ENCODE results near the gene ANGPTL1.

Gene ANGPTL1

DNA sequence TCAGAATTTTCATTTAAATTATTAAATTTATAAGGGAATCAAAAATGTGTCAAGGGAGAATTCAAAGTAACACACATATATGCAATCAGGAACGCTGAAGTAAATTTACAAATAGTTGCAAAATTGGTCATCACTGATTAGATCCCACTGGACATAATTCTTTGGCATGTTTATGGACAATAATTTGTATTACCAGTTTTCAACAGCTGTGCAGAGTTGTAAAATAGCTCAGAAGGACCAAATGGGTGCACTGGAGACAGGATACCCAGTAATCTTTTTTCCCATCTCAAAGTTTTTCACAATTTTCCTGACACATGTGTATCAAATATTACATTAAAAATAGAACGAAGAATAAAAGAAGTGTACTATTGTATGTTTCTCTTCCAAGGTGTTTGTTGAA, 4.1 kb upstream of the ANGPTL1 start:
- H3K27me3 Mint-ChIP-seq (ENCODE audit: low read depth, poor library complexity), result no peaks in the 10 kb centered on the region
- peaks cover 8% of the 10 kb centered on the region for H3K36me3 Mint-ChIP-seq (ENCODE audit: low read depth)
- no peak overlapping the region for H3K27ac Mint-ChIP-seq
- no peaks in the 10 kb centered on the region for H3K9me3 Mint-ChIP-seq
- no peak for DNase-seq
- no peak overlapping the region for H3K4me3 Mint-ChIP-seq
- peaks cover 12% of the 10 kb centered on the region for H3K4me1 Mint-ChIP-seq
- TF ChIP-seq, protein P1, sequence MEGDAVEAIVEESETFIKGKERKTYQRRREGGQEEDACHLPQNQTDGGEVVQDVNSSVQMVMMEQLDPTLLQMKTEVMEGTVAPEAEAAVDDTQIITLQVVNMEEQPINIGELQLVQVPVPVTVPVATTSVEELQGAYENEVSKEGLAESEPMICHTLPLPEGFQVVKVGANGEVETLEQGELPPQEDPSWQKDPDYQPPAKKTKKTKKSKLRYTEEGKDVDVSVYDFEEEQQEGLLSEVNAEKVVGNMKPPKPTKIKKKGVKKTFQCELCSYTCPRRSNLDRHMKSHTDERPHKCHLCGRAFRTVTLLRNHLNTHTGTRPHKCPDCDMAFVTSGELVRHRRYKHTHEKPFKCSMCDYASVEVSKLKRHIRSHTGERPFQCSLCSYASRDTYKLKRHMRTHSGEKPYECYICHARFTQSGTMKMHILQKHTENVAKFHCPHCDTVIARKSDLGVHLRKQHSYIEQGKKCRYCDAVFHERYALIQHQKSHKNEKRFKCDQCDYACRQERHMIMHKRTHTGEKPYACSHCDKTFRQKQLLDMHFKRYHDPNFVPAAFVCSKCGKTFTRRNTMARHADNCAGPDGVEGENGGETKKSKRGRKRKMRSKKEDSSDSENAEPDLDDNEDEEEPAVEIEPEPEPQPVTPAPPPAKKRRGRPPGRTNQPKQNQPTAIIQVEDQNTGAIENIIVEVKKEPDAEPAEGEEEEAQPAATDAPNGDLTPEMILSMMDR (IDR thresholded peaks at IDR 0.05), result no peak

DNA sequence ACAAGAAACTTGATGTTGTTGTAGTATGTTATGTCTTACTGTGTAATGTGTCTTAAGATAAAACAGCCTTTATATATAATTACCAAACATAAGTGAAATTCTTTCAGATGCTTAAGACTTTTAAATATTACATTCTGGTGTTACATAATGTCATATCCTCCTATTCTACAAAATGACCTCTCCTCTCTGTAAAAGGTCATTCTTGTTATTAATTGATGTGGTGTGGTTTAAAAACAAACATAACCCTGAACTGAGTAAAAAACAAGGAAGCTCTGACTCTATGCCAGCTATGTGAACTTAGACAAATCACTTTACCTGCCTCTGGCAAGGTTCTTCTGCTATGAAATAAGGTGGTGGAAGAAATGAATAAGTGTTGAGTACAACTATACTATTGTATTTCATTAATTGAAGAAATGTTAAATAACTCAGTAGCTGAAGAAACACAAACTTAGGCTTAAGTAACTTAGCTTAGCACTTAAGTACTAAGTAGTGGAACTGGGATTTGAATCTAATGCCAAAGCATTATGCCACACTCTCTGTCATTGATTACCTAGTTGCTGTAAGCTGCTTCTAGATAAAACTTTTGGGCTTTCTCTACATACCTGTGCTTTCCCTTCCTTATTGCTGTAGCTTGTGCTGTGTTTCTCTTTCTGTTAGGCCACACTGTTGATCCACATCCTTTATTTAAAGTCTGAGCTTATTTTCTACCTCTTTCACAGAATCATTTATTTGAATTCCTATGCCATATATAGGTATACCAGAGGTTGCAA, 859 bp upstream of the ANGPTL1 start:
- Mint-ChIP-seq H3K9me3 (no peaks in the 10 kb centered on the region), H3K27me3 (ENCODE audit: low read depth, poor library complexity) (no peaks in the 10 kb centered on the region), H3K27ac (no peak overlapping the region), H3K4me3 (no peak overlapping the region), H3K4me1 (peaks cover 12% of the 10 kb centered on the region), H3K36me3 (ENCODE audit: low read depth) (no peaks in the 10 kb centered on the region)
- no peak for DNase-seq
- TF ChIP-seq, protein P1 (IDR thresholded peaks at IDR 0.05), result no peak

DNA sequence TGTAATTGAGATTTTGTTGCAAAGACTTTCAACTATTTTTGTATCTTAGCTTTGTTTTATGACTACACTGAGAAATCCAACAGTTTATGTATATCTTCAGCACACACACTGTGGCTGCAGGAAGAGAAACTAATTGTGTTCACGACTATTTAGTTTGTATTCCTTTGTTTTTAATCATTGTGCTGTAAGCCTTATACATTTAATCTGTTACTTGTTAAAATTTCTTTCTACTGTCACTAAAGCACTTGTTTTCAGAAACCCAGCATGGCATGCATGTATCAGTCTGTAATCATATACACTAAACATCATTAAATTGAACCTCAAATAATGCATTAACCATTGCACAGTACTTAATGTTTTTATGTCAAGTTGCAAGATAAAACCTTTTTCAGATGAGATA, 656 bp downstream of the ANGPTL1 start:
- Mint-ChIP-seq H3K4me1 (peaks cover 12% of the 10 kb centered on the region), H3K27me3 (ENCODE audit: low read depth, poor library complexity) (no peaks in the 10 kb centered on the region), H3K4me3 (no peak overlapping the region), H3K27ac (no peak overlapping the region), H3K36me3 (ENCODE audit: low read depth) (peaks cover 4% of the 10 kb centered on the region), H3K9me3 (no peaks in the 10 kb centered on the region)
- no peak for DNase-seq
- TF ChIP-seq, protein P1 (IDR thresholded peaks at IDR 0.05), result no peak

DNA sequence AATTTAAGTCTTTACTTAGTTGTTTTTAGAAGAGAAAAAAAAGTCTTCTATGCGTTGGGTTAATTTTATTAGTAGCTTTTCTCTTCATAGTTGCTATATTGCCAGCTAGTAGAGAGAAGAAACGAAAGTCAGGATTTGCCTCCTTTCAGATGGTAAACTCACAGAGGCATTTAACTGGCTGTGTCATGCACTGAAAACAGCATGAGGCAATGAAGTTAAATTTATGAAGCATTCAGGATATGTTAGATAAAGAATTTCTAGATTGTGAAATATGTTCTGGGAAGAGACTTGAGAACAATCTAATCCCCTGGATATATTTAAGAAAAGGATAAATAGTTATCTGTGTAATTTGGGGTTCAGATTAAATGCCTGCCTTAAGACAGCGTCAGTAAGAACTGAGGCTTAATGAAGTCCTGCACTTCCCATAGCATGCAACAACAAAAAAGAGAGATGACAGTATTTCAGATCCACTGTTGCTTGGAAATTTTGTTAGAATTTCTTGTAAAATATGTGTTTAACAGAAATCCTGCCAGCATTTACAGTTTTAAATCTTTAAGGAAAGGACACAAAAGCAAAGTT, 1.7 kb downstream of the ANGPTL1 start:
- Mint-ChIP-seq H3K4me3 (no peak overlapping the region), H3K36me3 (ENCODE audit: low read depth) (peaks cover 8% of the 10 kb centered on the region), H3K27me3 (ENCODE audit: low read depth, poor library complexity) (no peaks in the 10 kb centered on the region), H3K27ac (no peak overlapping the region), H3K9me3 (no peaks in the 10 kb centered on the region), H3K4me1 (peaks cover 12% of the 10 kb centered on the region)
- TF ChIP-seq, protein P1 (IDR thresholded peaks at IDR 0.05), result no peak
- DNase-seq, result no peak

DNA sequence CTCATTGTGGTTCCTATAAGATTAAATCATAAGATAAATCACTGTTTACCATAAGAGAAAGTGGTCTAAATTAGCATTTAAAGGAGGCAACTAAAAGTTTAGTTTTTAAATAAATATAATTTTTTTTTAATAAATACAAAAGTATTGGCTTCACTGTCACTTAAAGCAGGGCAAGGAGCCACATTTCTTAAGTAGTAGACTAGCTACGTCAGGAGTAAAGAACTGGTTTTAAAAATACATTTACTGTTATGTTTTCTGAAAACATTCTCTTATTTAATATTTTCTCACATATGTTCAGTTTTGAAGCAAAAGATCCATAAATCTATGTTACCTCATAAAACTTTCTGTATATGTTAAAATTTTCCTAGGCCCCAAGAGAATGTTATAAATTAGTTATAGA, 2.2 kb downstream of the ANGPTL1 start:
- Mint-ChIP-seq H3K9me3 (no peaks in the 10 kb centered on the region), H3K27me3 (ENCODE audit: low read depth, poor library complexity) (no peaks in the 10 kb centered on the region), H3K36me3 (ENCODE audit: low read depth) (peaks cover 9% of the 10 kb centered on the region), H3K4me3 (no peak overlapping the region), H3K27ac (no peak overlapping the region), H3K4me1 (peaks cover 12% of the 10 kb centered on the region)
- no peak for DNase-seq
- TF ChIP-seq, protein P1 (IDR thresholded peaks at IDR 0.05), result no peak

DNA sequence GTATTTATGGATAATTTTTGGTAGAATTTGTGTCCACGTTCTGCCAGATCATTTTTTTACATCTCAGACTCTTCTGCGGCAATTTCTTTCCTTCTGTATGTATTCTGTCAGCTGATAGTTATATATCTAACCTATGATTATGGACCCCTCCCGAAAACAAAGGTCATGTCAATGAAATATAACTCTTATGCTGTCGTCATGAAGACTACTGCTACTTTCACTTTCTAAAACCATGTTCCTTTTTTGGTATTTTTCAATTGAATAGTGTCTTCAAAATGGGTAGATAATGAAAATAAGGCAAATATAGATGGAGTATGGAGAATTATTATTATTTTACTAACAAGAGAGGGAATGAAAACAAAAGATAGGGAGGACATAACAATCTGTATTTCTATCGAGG, 3.2 kb downstream of the ANGPTL1 start:
- no peak overlapping the region for H3K27ac Mint-ChIP-seq

More for the DNA sequence above, 3.2 kb downstream of the ANGPTL1 start:
- Mint-ChIP-seq H3K4me1 (peaks cover 12% of the 10 kb centered on the region), H3K9me3 (no peaks in the 10 kb centered on the region), H3K27me3 (ENCODE audit: low read depth, poor library complexity) (no peaks in the 10 kb centered on the region), H3K36me3 (ENCODE audit: low read depth) (peaks cover 9% of the 10 kb centered on the region), H3K4me3 (no peak overlapping the region)
- DNase-seq, result no peak
- TF ChIP-seq, protein P1 (IDR thresholded peaks at IDR 0.05), result no peak
